K562 (cell line): ENCODE data around the gene ALDH1A3.

ENCODE experiments used
- CREB1 ChIP-seq, 2 experiments: sonication (generic) in 1 of 2; formaldehyde crosslinking in 1 of 2; IDR thresholded peaks; 2 replicates each; pipeline versions ENCODE4 v1.6.1 to v1.8.0; 2012 to 2022; ENCODE audit warnings: inconsistent platforms in 1 of 2, mild to moderate bottlenecking in 1 of 2, missing genetic modification reagents in 1 of 2, moderate library complexity in 1 of 2
- CTCF ChIP-seq, 3 experiments: IDR thresholded peaks in 2 of 3; conservative IDR thresholded peaks in 1 of 3; 2 replicates each; pipeline ENCODE4 v1.5.1; 2011 to 2012; ENCODE audit warnings: low read length in 3 of 3, mild to moderate bottlenecking in 3 of 3, control low read depth in 2 of 3, improper control_type of control experiment in 1 of 3, inconsistent platforms in 1 of 3, low read depth in 1 of 3, mixed read lengths in 1 of 3, moderate library complexity in 1 of 3; ENCODE audit not compliant: insufficient read depth in 2 of 3
- GATA2 ChIP-seq: sonication (generic); formaldehyde crosslinking; IDR thresholded peaks from 2 replicates; pipeline ENCODE4 v1.4.0; 2020; ENCODE audit warnings: mild to moderate bottlenecking, missing genetic modification reagents
- HNRNPUL1 ChIP-seq: fragments of 200-400 bp; formaldehyde crosslinking; IDR thresholded peaks from 2 replicates; pipeline ENCODE4 v1.6.1; 2017; ENCODE audit warnings: low read length
- IRF2 ChIP-seq: sonication (generic); formaldehyde crosslinking; IDR thresholded peaks from 2 replicates; pipeline ENCODE4 v1.8.1; 2022; ENCODE audit warnings: mild to moderate bottlenecking, missing genetic modification reagents
- KDM5B ChIP-seq: fragments of 200-600 bp; sonication (generic); IDR thresholded peaks from 2 replicates; pipeline ENCODE4 v1.6.1; 2012; ENCODE audit warnings: low read depth, mild to moderate bottlenecking, moderate library complexity, low read length, control low read depth, inconsistent platforms; ENCODE audit not compliant: insufficient replicate concordance
- KLF16 ChIP-seq: IDR thresholded peaks from 2 replicates; pipeline ENCODE4 v1.6.1; 2016; ENCODE audit warnings: antibody characterized with exemption
- MEF2D ChIP-seq: conservative IDR thresholded peaks from 2 replicates; pipeline ENCODE4 v1.6.1; 2016; ENCODE audit warnings: low read depth, missing genetic modification characterization, missing compliant biosample characterization
- NR1H2 ChIP-seq: sonication (generic); formaldehyde crosslinking; IDR thresholded peaks from 2 replicates; pipeline ENCODE4 v1.4.0; 2020; ENCODE audit warnings: mild to moderate bottlenecking, missing genetic modification reagents
- PTBP1 ChIP-seq: fragments of 200-400 bp; formaldehyde crosslinking; IDR thresholded peaks from 2 replicates; pipeline ENCODE4 v1.6.1; 2017; ENCODE audit warnings: low read depth, low read length
- SIN3A ChIP-seq, 2 experiments: fragments of 150-350 bp in 1 of 2; IDR thresholded peaks; 2 replicates each; pipeline ENCODE4 v1.6.1; 2011 to 2016; ENCODE audit warnings: borderline replicate concordance in 2 of 2, low read depth in 2 of 2, low read length in 2 of 2, mild to moderate bottlenecking in 2 of 2, moderate library complexity in 2 of 2; ENCODE audit not compliant: control insufficient read depth in 1 of 2
- SPI1 ChIP-seq: IDR thresholded peaks from 2 replicates; pipeline ENCODE4 v1.6.1; 2011; ENCODE audit warnings: low read depth, low read length, control low read depth, borderline replicate concordance
- TAF7 ChIP-seq: fragments of 450-650 bp; IDR thresholded peaks from 2 replicates; pipeline ENCODE4 v1.6.1; 2016; ENCODE audit warnings: missing genetic modification characterization, missing compliant biosample characterization
- ZNF146 ChIP-seq: IDR thresholded peaks from one replicate; pipeline ENCODE4 v1.6.1; 2018; ENCODE audit warnings: missing compliant biosample characterization; ENCODE audit not compliant: unreplicated experiment

GRCh38 chr15:100934166-100934565 is 54.5 kb downstream of the ALDH1A3 start:
- TF ChIP-seq CTCF (IDR thresholded peaks at IDR 0.05 in 2 of 3, conservative IDR thresholded peaks at IDR 0.05 in 1 of 3; ENCODE audit: insufficient read depth in 2 of 3, low read depth in 1 of 3, low read length in 3 of 3) (no peak), SIN3A (IDR thresholded peaks at IDR 0.05; ENCODE audit: borderline replicate concordance in 2 of 2, control insufficient read depth in 1 of 2, low read depth in 2 of 2, low read length in 2 of 2) (no peak), IRF2 (CRISPR knock-in tag) (no peak), ZNF146 (no peak), KLF16 (no peak), GATA2 (no peak), SPI1 (no peak), KDM5B (no peak), TAF7 (tag) (no peak), MEF2D (tag) (no peak), HNRNPUL1 (no peak), CREB1 (IDR thresholded peaks at IDR 0.05) (no peak), CREB1 (CRISPR knock-in tag; IDR thresholded peaks at IDR 0.05) (no peak), NR1H2 (CRISPR knock-in tag) (no peak), PTBP1 (no peak)
